ENCODE results near the gene TUBGCP6. TPM values are rescaled to one million over a fixed set of nuclear protein-coding genes. Genes with fewer than 3 reads are reported as not detected.
"Not testable (repeated sequence)": the region's sequence is repeated elsewhere in the genome, so short reads cannot be mapped to it uniquely, and the experiment has no call there.

Gene TUBGCP6
- total and polyA plus RNA-seq, 2 experiments from 2014 or later: 26.2 to 31.5 TPM

DNA sequence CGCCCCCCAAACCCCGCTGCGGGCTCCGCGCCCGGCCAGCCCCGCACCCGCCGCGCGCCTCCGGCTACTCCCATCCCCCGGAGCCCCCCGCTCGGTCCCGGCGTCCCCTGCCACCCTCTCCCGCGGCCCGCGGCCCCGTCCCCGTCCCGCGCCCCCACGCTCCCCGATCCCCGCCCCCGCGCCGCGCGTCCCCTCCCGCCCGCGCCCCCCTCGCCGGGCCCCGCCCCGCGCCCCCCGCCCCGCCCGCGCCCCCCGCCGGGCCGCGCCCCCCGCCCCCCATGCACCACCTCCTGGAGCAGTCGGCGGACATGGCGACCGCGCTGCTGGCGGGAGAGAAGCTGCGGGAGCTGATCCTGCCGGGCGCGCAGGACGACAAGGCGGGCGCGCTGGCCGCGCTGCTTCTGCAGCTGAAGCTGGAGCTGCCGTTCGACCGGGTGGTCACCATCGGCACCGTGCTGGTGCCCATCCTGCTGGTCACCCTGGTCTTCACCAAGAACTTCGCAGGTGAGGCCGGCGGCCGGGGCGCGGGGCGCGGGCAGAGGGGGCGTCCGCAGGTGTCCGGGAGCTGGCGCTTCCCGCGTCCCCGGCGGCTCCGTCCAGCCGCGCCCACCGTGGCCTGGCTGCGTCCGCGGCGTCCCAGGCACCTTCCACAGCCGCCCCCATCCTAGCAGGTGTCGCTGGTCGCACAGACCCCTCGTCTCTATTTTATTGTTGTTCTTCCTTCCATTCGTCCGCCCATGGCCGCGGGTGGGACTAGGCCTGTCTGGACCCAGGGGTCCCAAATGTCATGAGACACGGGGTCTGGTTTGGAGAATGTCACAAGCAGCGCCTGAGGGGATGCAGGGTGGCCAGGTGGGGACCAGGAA is 74.1 kb downstream of the TUBGCP6 start, which contains the start of gene PANX2:
Gene PANX2 (plus strand): TSS at position 279 of the 866 bp plus-strand sequence. CDS start 0 bp downstream, at position 279.
- H3K27ac ChIP-seq: no peak within 1 kb of the TSS
- no peak within 1 kb of the TSS for H2AFZ ChIP-seq
- WGBS (ENCODE audit: low lambda C conversion rate, missing lambda C conversion rate): 6% methylated on average over 52 of the region's 105 CpGs

DNA sequence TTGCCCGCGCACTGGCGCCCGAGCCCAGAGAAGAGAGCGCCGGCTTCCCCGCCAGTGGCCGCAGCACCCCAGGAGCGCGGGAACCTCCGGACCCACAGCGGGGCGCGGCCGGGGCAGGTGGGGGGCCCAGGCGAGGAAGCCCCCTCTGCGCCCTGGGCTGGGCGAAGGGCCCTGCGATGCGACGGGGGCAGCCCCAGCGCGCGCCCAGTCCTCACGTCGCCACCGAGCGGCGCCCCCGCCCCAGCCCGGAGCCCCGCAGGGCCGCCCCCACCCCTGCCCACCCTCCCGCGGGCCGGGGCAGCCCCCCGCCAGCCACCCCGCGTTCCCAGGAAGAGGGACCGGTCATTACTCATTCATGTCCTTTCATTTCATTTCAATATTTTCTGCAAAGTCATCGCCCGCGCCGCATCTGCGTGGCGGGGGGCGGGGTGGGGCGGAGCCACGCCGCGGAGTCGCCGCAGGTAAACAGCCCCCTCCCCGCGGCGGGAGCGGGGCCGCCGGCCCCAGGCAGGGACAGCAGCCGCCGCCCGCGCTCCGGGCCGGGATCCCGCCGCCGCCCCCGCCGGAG is 75.0 kb downstream of the TUBGCP6 start:
- no peaks in the 10 kb centered on the region for H3K79me2 ChIP-seq
- no peaks in the 10 kb centered on the region for H3K9me2 ChIP-seq (replicated peaks; ENCODE audit: insufficient read depth)
- no CpG with 5 or more reads among the region's 70 CpGs for WGBS (ENCODE audit: low lambda C conversion rate, missing lambda C conversion rate)
- H3K9me3 ChIP-seq (ENCODE audit: low read depth): no peaks in the 10 kb centered on the region
- peak; percentile 51 for DNase-seq (ENCODE audit: low spot score)
- H3K4me3 ChIP-seq: peak overlapping the region; percentile 46
- H3K4me1 ChIP-seq (ENCODE audit: insufficient read depth): no peaks in the 10 kb centered on the region
- peaks cover 11% of the 10 kb centered on the region for H3K27me3 ChIP-seq
- no peak for TF ChIP-seq EZH2phosphoT487 (IDR thresholded peaks at IDR 0.05; ENCODE audit: low read depth, severe bottlenecking, unreplicated experiment)
- TF ChIP-seq, protein P1, sequence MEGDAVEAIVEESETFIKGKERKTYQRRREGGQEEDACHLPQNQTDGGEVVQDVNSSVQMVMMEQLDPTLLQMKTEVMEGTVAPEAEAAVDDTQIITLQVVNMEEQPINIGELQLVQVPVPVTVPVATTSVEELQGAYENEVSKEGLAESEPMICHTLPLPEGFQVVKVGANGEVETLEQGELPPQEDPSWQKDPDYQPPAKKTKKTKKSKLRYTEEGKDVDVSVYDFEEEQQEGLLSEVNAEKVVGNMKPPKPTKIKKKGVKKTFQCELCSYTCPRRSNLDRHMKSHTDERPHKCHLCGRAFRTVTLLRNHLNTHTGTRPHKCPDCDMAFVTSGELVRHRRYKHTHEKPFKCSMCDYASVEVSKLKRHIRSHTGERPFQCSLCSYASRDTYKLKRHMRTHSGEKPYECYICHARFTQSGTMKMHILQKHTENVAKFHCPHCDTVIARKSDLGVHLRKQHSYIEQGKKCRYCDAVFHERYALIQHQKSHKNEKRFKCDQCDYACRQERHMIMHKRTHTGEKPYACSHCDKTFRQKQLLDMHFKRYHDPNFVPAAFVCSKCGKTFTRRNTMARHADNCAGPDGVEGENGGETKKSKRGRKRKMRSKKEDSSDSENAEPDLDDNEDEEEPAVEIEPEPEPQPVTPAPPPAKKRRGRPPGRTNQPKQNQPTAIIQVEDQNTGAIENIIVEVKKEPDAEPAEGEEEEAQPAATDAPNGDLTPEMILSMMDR (IDR thresholded peaks at IDR 0.05; ENCODE audit: poor library complexity): no peak
- peak overlapping the region; percentile 88 for H3K4me2 ChIP-seq
- no peak overlapping the region for H2AFZ ChIP-seq
- H3K27ac ChIP-seq: no peak overlapping the region
- H4K20me1 ChIP-seq (ENCODE audit: insufficient read depth, poor library complexity, severe bottlenecking): no peaks in the 10 kb centered on the region
- no peaks in the 10 kb centered on the region for H3K36me3 ChIP-seq (replicated peaks; ENCODE audit: insufficient read depth, low read depth)

More for the DNA sequence above, 74.1 kb downstream of the TUBGCP6 start, which contains the start of gene PANX2:
- peaks cover 11% of the 10 kb centered on the region for H3K27me3 ChIP-seq
- no peaks in the 10 kb centered on the region for H3K36me3 ChIP-seq (replicated peaks; ENCODE audit: insufficient read depth, low read depth)
- TF ChIP-seq EZH2phosphoT487 (IDR thresholded peaks at IDR 0.05; ENCODE audit: low read depth, severe bottlenecking, unreplicated experiment): no peak
- no peak for TF ChIP-seq EZH2 (IDR thresholded peaks at IDR 0.05; ENCODE audit: borderline replicate concordance)
- TF ChIP-seq, protein P1 (IDR thresholded peaks at IDR 0.05; ENCODE audit: poor library complexity): no peak
- no peaks in the 10 kb centered on the region for H3K4me1 ChIP-seq (ENCODE audit: insufficient read depth)
- no peaks in the 10 kb centered on the region for H4K20me1 ChIP-seq (ENCODE audit: insufficient read depth, poor library complexity, severe bottlenecking)
- peak within 1 kb of the TSS; percentile 93 for H3K4me2 ChIP-seq
- H3K4me3 ChIP-seq: peak within 1 kb of the TSS; percentile 46
- H3K79me2 ChIP-seq: no peaks in the 10 kb centered on the region
- no peak for DNase-seq (ENCODE audit: low spot score)
- no peaks in the 10 kb centered on the region for H3K9me2 ChIP-seq (replicated peaks; ENCODE audit: insufficient read depth)
- no peaks in the 10 kb centered on the region for H3K9me3 ChIP-seq (ENCODE audit: low read depth)

DNA sequence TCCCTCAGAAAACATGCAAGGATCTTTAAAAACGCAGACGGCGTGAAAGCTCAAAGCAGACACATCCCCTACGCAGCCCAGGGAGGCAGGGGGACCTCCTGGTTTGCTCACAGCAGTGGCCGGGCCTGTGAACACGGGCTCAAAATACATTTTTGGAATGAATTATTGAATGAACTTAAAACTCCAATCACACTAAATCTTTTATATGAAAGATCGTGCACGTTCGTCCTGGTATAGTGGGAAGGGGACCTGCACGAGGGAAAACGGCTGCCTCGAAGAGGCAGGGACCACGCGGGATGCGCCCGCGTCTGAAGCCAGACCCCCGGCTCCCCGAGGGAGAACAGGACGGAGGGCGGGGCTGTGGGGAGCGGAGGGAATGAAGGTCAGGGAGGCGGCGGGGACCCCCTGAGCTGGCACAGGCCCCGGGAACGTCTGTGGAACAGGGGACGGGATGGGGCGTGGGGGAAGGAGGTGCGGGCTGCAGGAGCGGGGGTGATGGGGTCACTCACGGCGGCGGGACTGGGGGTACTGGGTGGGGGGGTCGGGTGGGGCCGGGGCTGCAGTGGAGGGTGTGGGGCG is 75.6 kb downstream of the TUBGCP6 start:
- Histone ChIP-seq H3K36me3 (replicated peaks; ENCODE audit: insufficient read depth, low read depth) (no peaks in the 10 kb centered on the region), H3K4me3 (no peak overlapping the region), H3K4me1 (ENCODE audit: insufficient read depth) (no peaks in the 10 kb centered on the region), H3K9me3 (ENCODE audit: low read depth) (no peaks in the 10 kb centered on the region), H4K20me1 (ENCODE audit: insufficient read depth, poor library complexity, severe bottlenecking) (no peaks in the 10 kb centered on the region), H3K27ac (no peak overlapping the region), H3K27me3 (peaks cover 11% of the 10 kb centered on the region), H2AFZ (no peak overlapping the region), H3K79me2 (no peaks in the 10 kb centered on the region), H3K4me2 (peak overlapping the region; percentile 88), H3K9me2 (replicated peaks; ENCODE audit: insufficient read depth) (no peaks in the 10 kb centered on the region)
- 11% methylated on average over 20 of the region's 36 CpGs for WGBS (ENCODE audit: low lambda C conversion rate, missing lambda C conversion rate)
- TF ChIP-seq, protein P1 (IDR thresholded peaks at IDR 0.05; ENCODE audit: poor library complexity): no peak
- peak; percentile 17 for TF ChIP-seq EZH2phosphoT487 (IDR thresholded peaks at IDR 0.05; ENCODE audit: low read depth, severe bottlenecking, unreplicated experiment)
- peak; percentile 51 for TF ChIP-seq EZH2 (IDR thresholded peaks at IDR 0.05; ENCODE audit: borderline replicate concordance)
- no peak for DNase-seq (ENCODE audit: low spot score)

DNA sequence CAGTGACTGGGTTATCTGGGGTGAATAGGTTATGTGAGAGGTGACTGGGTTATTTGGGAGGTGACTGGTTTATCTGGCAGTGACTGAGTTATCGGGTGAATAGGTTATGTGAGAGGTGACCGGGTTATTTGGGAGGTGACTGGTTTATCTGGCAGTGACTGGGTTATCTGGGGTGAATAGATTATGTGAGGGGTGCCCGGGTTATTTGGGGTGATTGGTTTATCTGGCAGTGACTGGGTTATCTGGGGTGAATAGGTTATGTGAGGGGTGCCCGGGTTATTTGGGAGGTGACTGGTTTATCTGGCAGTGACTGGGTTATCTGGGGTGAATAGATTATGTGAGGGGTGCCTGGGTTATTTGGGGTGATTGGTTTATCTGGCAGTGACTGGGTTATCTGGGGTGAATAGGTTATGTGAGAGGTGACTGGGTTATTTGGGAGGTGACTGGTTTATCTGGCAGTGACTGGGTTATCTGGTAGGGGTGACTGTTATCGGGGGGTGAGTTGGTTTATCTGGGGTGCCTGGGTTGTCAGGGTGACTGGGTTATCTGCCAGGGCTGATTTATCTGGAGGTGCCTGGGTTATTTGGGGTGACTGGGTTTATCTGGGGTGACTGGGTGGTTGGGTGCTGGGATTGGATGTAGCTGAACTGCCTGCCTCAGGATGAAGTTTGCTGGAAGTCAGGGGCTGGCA is 76.2 kb downstream of the TUBGCP6 start:
- H3K27ac ChIP-seq; H2AFZ ChIP-seq; DNase-seq (ENCODE audit: low spot score); H3K9me2 ChIP-seq (replicated peaks; ENCODE audit: insufficient read depth); H3K79me2 ChIP-seq; H3K4me3 ChIP-seq; H3K9me3 ChIP-seq (ENCODE audit: low read depth); H3K4me2 ChIP-seq; H3K4me1 ChIP-seq (ENCODE audit: insufficient read depth); H3K36me3 ChIP-seq (replicated peaks; ENCODE audit: insufficient read depth, low read depth); H4K20me1 ChIP-seq (ENCODE audit: insufficient read depth, poor library complexity, severe bottlenecking): not testable (repeated sequence)
- H3K27me3 ChIP-seq: peaks cover 11% of the 10 kb centered on the region
- WGBS (ENCODE audit: low lambda C conversion rate, missing lambda C conversion rate): 60% methylated on average over 5 of the region's 5 CpGs

Measured in hepatocyte (in vitro differentiated cells).